GM12878 (cell line): Measurements from ENCODE around the gene WNT5A. TPM values are rescaled to one million over a fixed set of nuclear protein-coding genes. Genes with fewer than 3 reads are reported as not detected.
A peak's percentile ranks its signal among the peaks of the same experiment; 100 is the strongest.

ENCODE experiments used
- ATAC-seq: fragments of 200-7000 bp; cut with Tn5 transposase; 3 replicates; pipeline ENCODE4 v1.9.1; 2020; ENCODE audit warnings: mild to moderate bottlenecking, moderate library complexity
- BruUV-seq: library from RNA; stranded (reverse); fragments of 400-500 nt; replicated peaks from 2 replicates; lab custom pipeline; 2021; lab: Mats Ljungman, UMichigan
- CTCF ChIA-PET: fragments of 300-600 bp; sonication (Branson Sonifier 250); formaldehyde crosslinking; extraction: SDS; loops from one replicate; lab custom pipeline; 2021; ENCODE audit warnings: inconsistent platforms; lab: Yijun Ruan, JAX
- POLR2A ChIA-PET: fragments of 350-600 bp; formaldehyde crosslinking; extraction: SDS; loops from one replicate; lab custom pipeline; 2021; ENCODE audit warnings: inconsistent platforms; lab: Charles Lee
- RAD21 ChIA-PET: fragments of 300-600 bp; sonication (Branson Sonifier 250); formaldehyde crosslinking; loops from one replicate; lab custom pipeline; 2023; ENCODE audit warnings: antibody characterized with exemption; ENCODE audit not compliant: unreplicated experiment; lab: Charles Lee
- SMC1A ChIA-PET: fragments of 300-600 bp; sonication (Branson Sonifier 250); formaldehyde crosslinking; loops from one replicate; lab custom pipeline; 2023; ENCODE audit not compliant: unreplicated experiment, uncharacterized antibody; lab: Charles Lee
- DNase-seq: peaks from one replicate; pipeline ENCODE4 v3.0.0-alpha.2; 2011; ENCODE audit warnings: low read depth, low spot score
- FAIRE-seq: peaks from 3 replicates; lab custom pipeline; 2011; peaks lifted over from hg19 to GRCh38; lab: Jason Lieb, UNC
- H2AFZ ChIP-seq: 2 replicates; pipeline ENCODE4 v1.6.0; 2011; ENCODE audit warnings: low read depth, low read length, control low read depth; ENCODE audit not compliant: control insufficient read depth
- H3K27ac ChIP-seq: 2 replicates; pipeline ENCODE4 v1.5.1; 2011; ENCODE audit warnings: control low read depth; ENCODE audit not compliant: control insufficient read depth, insufficient read depth
- H3K27me3 ChIP-seq, 2 experiments: replicated peaks in 1 of 2; 2 replicates each; pipeline versions ENCODE4 v1.6.0 to v1.6.1; 2011; ENCODE audit warnings: low read length in 1 of 2; ENCODE audit not compliant: control insufficient read depth in 2 of 2, insufficient read depth in 2 of 2
- H3K36me3 ChIP-seq, 2 experiments: 2 replicates each; pipeline ENCODE4 v1.5.1; 2011; ENCODE audit warnings: low read length in 1 of 2; ENCODE audit not compliant: control insufficient read depth in 2 of 2, insufficient read depth in 2 of 2
- H3K4me1 ChIP-seq: 2 replicates; pipeline ENCODE4 v1.6.1; 2011; ENCODE audit warnings: mild to moderate bottlenecking, low read length, moderate library complexity, mixed read lengths; ENCODE audit not compliant: control insufficient read depth, insufficient read depth
- H3K4me2 ChIP-seq: 2 replicates; pipeline ENCODE4 v1.6.0; 2011; ENCODE audit warnings: control low read depth; ENCODE audit not compliant: control insufficient read depth, insufficient read depth
- H3K4me3 ChIP-seq: fragments of 200-600 bp; sonication (generic); 2 replicates; pipeline ENCODE4 v1.5.1; 2016
- H3K79me2 ChIP-seq: 2 replicates; pipeline ENCODE4 v1.6.0; 2011; ENCODE audit warnings: low read length; ENCODE audit not compliant: control insufficient read depth, insufficient read depth
- H3K9ac ChIP-seq: 2 replicates; pipeline ENCODE4 v1.8.0; 2011; ENCODE audit warnings: low read length, control low read depth, mixed read lengths; ENCODE audit not compliant: control insufficient read depth, insufficient read depth
- H3K9me3 ChIP-seq: replicated peaks from 3 replicates; pipeline ENCODE4 v1.5.1; 2011; ENCODE audit warnings: mild to moderate bottlenecking, low read length; ENCODE audit not compliant: control insufficient read depth, insufficient read depth
- H4K20me1 ChIP-seq: 2 replicates; pipeline ENCODE4 v1.6.0; 2011; ENCODE audit not compliant: control insufficient read depth, insufficient read depth
- HCFC1 ChIP-seq: fragments of 150-350 bp; IDR thresholded peaks from 2 replicates; pipeline ENCODE4 v1.6.1; 2014; ENCODE audit warnings: low read length
- NFXL1 ChIP-seq: fragments of 450-650 bp; IDR thresholded peaks from 2 replicates; pipeline ENCODE4 v1.6.1; 2017; ENCODE audit warnings: antibody characterized with exemption, mild to moderate bottlenecking, borderline replicate concordance
- RAD51 ChIP-seq: fragments of 450-650 bp; IDR thresholded peaks from 2 replicates; pipeline ENCODE4 v1.6.1; 2016; ENCODE audit warnings: moderate library complexity, mild to moderate bottlenecking, inconsistent platforms
- ZNF24 ChIP-seq: fragments of 450-650 bp; IDR thresholded peaks from 2 replicates; pipeline ENCODE4 v1.6.1; 2017; ENCODE audit warnings: antibody characterized with exemption, mild to moderate bottlenecking
- ZNF622 ChIP-seq: fragments of 450-650 bp; IDR thresholded peaks from 2 replicates; pipeline ENCODE4 v1.6.1; 2017; ENCODE audit warnings: mild to moderate bottlenecking, inconsistent platforms
- WGBS: methylation state at CpG from one replicate; pipeline ENCODE4 v1.1.6; 2016; ENCODE audit warnings: low lambda C conversion rate; ENCODE audit not compliant: insufficient replicate concordance, insufficient coverage; ENCODE audit errors: missing lambda C conversion rate; 5-methylcytosine and 5-hydroxymethylcytosine counted together
- in situ Hi-C: fragments of 300-500 bp; cut with MboI; formaldehyde crosslinking; loops from 9 replicates; pipeline ENCODE4 v1.14.3; 2018; ENCODE audit warnings: mixed read lengths
- intact Hi-C: fragments of 100-400 bp; cut with micrococcal nuclease; formaldehyde crosslinking; loops from one replicate; pipeline ENCODE4 v1.14.2; 2022; ENCODE audit not compliant: unreplicated experiment
- polyA plus RNA-seq, 11 experiments: library from polyadenylated mRNA; depleted of rRNA in 4 of 11; unstranded in 6 of 11; stranded (reverse) in 5 of 11; fragments of >200 nt; fragmentation: Nextera tagmentation in 4 of 11; fragmentation: Illumina TruSeq in 1 of 11; extraction: Ambion mirVana in 4 of 11; extraction: Trizol in 1 of 11; gene quantifications; 1 replicate in 1 of 11; 2 replicates in 10 of 11; pipeline versions ENCODE4 v1.2.1 to v1.2.3, GENCODE V29; 2011 to 2016; ENCODE audit warnings: inconsistent platforms in 2 of 11, missing spikeins in 2 of 11, low read depth in 1 of 11
- total RNA-seq, 4 experiments: library from RNA; depleted of rRNA in 3 of 4; stranded (reverse); fragments of >200 nt in 3 of 4; fragmentation: Illumina TruSeq in 1 of 4; extraction: Trizol in 1 of 4; gene quantifications; 2 replicates each; pipeline versions ENCODE4 v1.2.1 to v1.2.3, GENCODE V29; 2013 to 2021

The WNT5A gene
- total and polyA plus RNA-seq, 10 of the 15 experiments (the other 5 are each of a cell fraction or from before 2014, with no cell fraction given), result 0.06 to 2.8 (median 0.39) TPM

DNA sequence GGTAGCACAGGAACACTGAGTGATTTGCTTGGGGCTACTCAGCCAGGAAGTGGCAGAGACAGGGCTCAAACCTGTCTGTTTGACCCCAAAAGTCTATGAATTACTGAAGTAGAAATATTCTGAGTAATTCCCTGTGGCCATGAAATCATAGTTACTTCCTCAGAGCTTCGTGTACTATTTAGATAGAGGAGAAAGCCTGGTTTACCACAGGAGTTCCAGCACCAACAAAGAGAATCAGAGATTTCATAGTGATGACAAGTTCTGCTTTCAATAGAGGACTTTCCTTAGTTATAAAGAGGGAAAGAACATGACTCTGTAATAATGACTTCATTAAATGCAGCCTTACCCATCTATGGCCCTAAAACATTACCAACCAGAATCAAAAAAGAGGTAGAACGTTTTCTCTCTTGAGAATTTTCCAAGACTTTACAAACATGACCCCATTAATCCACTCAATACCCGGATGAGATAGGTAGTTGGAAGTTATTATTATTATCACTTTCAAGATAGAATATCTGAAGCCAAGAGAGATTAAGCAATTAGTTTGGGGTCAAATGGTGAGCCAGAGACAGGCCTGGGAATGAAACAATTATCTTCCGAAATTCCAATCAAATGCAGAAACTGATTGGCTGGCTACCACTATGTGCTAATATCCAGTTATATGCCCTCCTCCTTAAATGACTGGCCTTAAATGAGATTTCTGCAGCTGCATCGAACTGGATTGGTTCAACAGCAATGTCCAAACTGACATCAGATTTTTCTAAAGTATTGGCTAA is 13.6 kb upstream of the WNT5A start:
- intact Hi-C loops (no loop called here), in situ Hi-C loops (no loop called here)
- ChIA-PET CTCF (interaction anchor here (1.0 to 1.2 kb wide), 2 partner anchors 16 to 220 kb away, joined by 3 to 5 read pairs; no protein-coding TSS in a partner anchor), RAD21 (no interaction called here), POLR2A (no interaction called here), SMC1A (interaction anchor here (0.8 to 1.4 kb wide), 2 partner anchors 13 to 74 kb away, joined by 3 read pairs; partner anchors contain the start of gene WNT5A)
- no peak overlapping the region for H3K4me3 ChIP-seq
- no peaks in the 10 kb centered on the region for H3K79me2 ChIP-seq
- TF ChIP-seq ZNF24 (0 out of 2 replicates have a peak, but pooled peaks have one; percentile 37), NFXL1 (no peak)
- DNase-seq (no peak), ATAC-seq (peak; percentile 42; the same call in 2 of the 3 replicates), FAIRE-seq (no peak)
- no peaks in the 10 kb centered on the region for H4K20me1 ChIP-seq
- H3K9me3 ChIP-seq, result no peaks in the 10 kb centered on the region
- H3K27ac ChIP-seq, result no peak overlapping the region
- H3K4me2 ChIP-seq, result no peak overlapping the region
- no peak overlapping the region for H3K9ac ChIP-seq
- no peaks in the 10 kb centered on the region for H3K27me3 ChIP-seq
- H3K4me1 ChIP-seq, result no peaks in the 10 kb centered on the region
- 34% methylated on average over 5 of the region's 5 CpGs for WGBS
- no TSS peak for BruUV-seq
- H3K36me3 ChIP-seq, result no peaks in the 10 kb centered on the region
- no peak overlapping the region for H2AFZ ChIP-seq

GRCh38 chr3:55498520-55498919 is 11.4 kb upstream of the WNT5A start:
- no peak overlapping the region for H2AFZ ChIP-seq
- intact Hi-C loops (no loop called here), in situ Hi-C loops (no loop called here)
- no peak overlapping the region for H3K4me3 ChIP-seq
- H3K36me3 ChIP-seq, result no peaks in the 10 kb centered on the region
- no peak for ATAC-seq
- TF ChIP-seq RAD51 (peak; percentile 52; the same call in 1 of the 2 replicates), HCFC1 (no peak), ZNF622 (no peak)
- ChIA-PET SMC1A (no interaction called here), CTCF (no interaction called here), RAD21 (interaction anchor here (0.7 kb wide), 1 partner anchor 250 kb away, joined by 3 read pairs; no protein-coding TSS in a partner anchor), POLR2A (no interaction called here)
- no peak overlapping the region for H3K4me2 ChIP-seq
- DNase-seq, result no peak
- H4K20me1 ChIP-seq, result no peaks in the 10 kb centered on the region
- H3K9ac ChIP-seq, result no peak overlapping the region
- BruUV-seq, result no TSS peak
- H3K4me1 ChIP-seq, result no peaks in the 10 kb centered on the region
- no peaks in the 10 kb centered on the region for H3K27me3 ChIP-seq
- no peak overlapping the region for H3K27ac ChIP-seq
- H3K79me2 ChIP-seq, result no peaks in the 10 kb centered on the region
- WGBS, result 39% methylated on average over 4 of the region's 4 CpGs
- H3K9me3 ChIP-seq, result no peaks in the 10 kb centered on the region
- no peak for FAIRE-seq
